HG02623 (cell line): ENCODE results near the gene KATNIP.
"Not testable (repeated sequence)": the region's sequence is repeated elsewhere in the genome, so short reads cannot be mapped to it uniquely, and the experiment has no call there.

Source experiments
- ATAC-seq: cut with Tn5 transposase; IDR thresholded peaks from one replicate; pipeline ENCODE4 v1.9.1; 2021; ENCODE audit warnings: moderate library complexity; ENCODE audit not compliant: unreplicated experiment

The KATNIP gene

GRCh38 chr16:27534256-27534655 is 15.7 kb upstream of the KATNIP start:
- no peak for ATAC-seq

GRCh38 chr16:27538528-27538927 is 11.4 kb upstream of the KATNIP start:
- no peak for ATAC-seq

- no peak for ATAC-seq
These were observed 10.8 kb upstream of the KATNIP start for GRCh38 chr16:27539120-27539519.

- ATAC-seq, result no peak
These were observed 10.3 kb upstream of the KATNIP start for GRCh38 chr16:27539636-27540035.

- ATAC-seq, result no peak
These were observed 6.1 kb upstream of the KATNIP start for GRCh38 chr16:27543801-27544200.

- no peak for ATAC-seq
These were observed 5.3 kb upstream of the KATNIP start for GRCh38 chr16:27544671-27545070.

GRCh38 chr16:27547134-27547533 is 2.8 kb upstream of the KATNIP start:
- no peak for ATAC-seq

GRCh38 chr16:27547851-27548250 is 2.1 kb upstream of the KATNIP start:
- no peak for ATAC-seq

GRCh38 chr16:27549464-27549745 is 539 bp upstream of the KATNIP start:
- ATAC-seq, result peak; percentile 11

- no peak for ATAC-seq
These were observed 607 bp downstream of the KATNIP start for GRCh38 chr16:27550582-27550920.

- ATAC-seq, result no peak
These were observed 1.1 kb downstream of the KATNIP start for GRCh38 chr16:27551036-27551435.

- no peak for ATAC-seq
These were observed 6.5 kb downstream of the KATNIP start for GRCh38 chr16:27556471-27556870.

- ATAC-seq, result no peak
These were observed 8.5 kb downstream of the KATNIP start for GRCh38 chr16:27558434-27558833.

- no peak for ATAC-seq
These were observed 9.0 kb downstream of the KATNIP start for GRCh38 chr16:27558932-27559331.

GRCh38 chr16:27561216-27561615 is 11.3 kb downstream of the KATNIP start:
- ATAC-seq, result no peak

GRCh38 chr16:27564224-27564623 is 14.3 kb downstream of the KATNIP start:
- no peak for ATAC-seq

GRCh38 chr16:27566417-27566816 is 16.5 kb downstream of the KATNIP start:
- no peak for ATAC-seq

GRCh38 chr16:27568077-27568476 is 18.1 kb downstream of the KATNIP start:
- no peak for ATAC-seq

- ATAC-seq, result not testable (repeated sequence)
These were observed 21.0 kb downstream of the KATNIP start for GRCh38 chr16:27570986-27571385.

- no peak for ATAC-seq
These were observed 21.7 kb downstream of the KATNIP start for GRCh38 chr16:27571433-27572326.

- no peak for ATAC-seq
These were observed 22.8 kb downstream of the KATNIP start for GRCh38 chr16:27572711-27573110.

- ATAC-seq, result no peak
These were observed 26.8 kb downstream of the KATNIP start for GRCh38 chr16:27576729-27577128.
